ENCODE results near the gene OXSR1.

Gene OXSR1

GRCh38 chr3:38169027-38169317 lies 3.6 kb downstream of the OXSR1 start:
- no peak for DNase-seq

- DNase-seq: no peak
Measured at GRCh38 chr3:38170722-38171121, 5.4 kb downstream of the OXSR1 start.

GRCh38 chr3:38171622-38172021 lies 6.3 kb downstream of the OXSR1 start:
- no peak for DNase-seq

GRCh38 chr3:38173834-38174418 lies 8.6 kb downstream of the OXSR1 start:
- DNase-seq: no peak

- DNase-seq: no peak
Measured at GRCh38 chr3:38177181-38177580, 11.8 kb downstream of the OXSR1 start.

GRCh38 chr3:38186781-38187180 lies 21.4 kb downstream of the OXSR1 start:
- no peak for DNase-seq

GRCh38 chr3:38190481-38190881 lies 25.1 kb downstream of the OXSR1 start:
- no peak for DNase-seq

- DNase-seq: peak; percentile 14
Measured at GRCh38 chr3:38202931-38203330, 37.6 kb downstream of the OXSR1 start.

GRCh38 chr3:38203690-38204089 lies 38.4 kb downstream of the OXSR1 start:
- no peak for DNase-seq

- DNase-seq: no peak
Measured at GRCh38 chr3:38204599-38205471, 39.5 kb downstream of the OXSR1 start.

- no peak for DNase-seq
Measured at GRCh38 chr3:38205472-38205805, 40.1 kb downstream of the OXSR1 start.

GRCh38 chr3:38207254-38208003 lies 42.1 kb downstream of the OXSR1 start:
- DNase-seq: peak; percentile 30

- no peak for DNase-seq
Measured at GRCh38 chr3:38210141-38210757, 44.9 kb downstream of the OXSR1 start.

- no peak for DNase-seq
Measured at GRCh38 chr3:38212141-38212540, 46.8 kb downstream of the OXSR1 start.

GRCh38 chr3:38214560-38214959 lies 49.2 kb downstream of the OXSR1 start:
- no peak for DNase-seq

GRCh38 chr3:38219609-38220197 lies 54.4 kb downstream of the OXSR1 start:
- DNase-seq: no peak

- no peak for DNase-seq
Measured at GRCh38 chr3:38221005-38221404, 55.7 kb downstream of the OXSR1 start.

GRCh38 chr3:38222032-38222634 lies 56.8 kb downstream of the OXSR1 start:
- no peak for DNase-seq

GRCh38 chr3:38224357-38224756 lies 59.0 kb downstream of the OXSR1 start:
- no peak for DNase-seq

GRCh38 chr3:38226273-38226672 lies 60.9 kb downstream of the OXSR1 start:
- DNase-seq: no peak

- DNase-seq: peak; percentile 64
Measured at GRCh38 chr3:38227989-38228388, 62.7 kb downstream of the OXSR1 start.

GRCh38 chr3:38229036-38229435 lies 63.7 kb downstream of the OXSR1 start:
- peak; percentile 79 for DNase-seq

GRCh38 chr3:38232701-38233100 lies 67.4 kb downstream of the OXSR1 start:
- peak; percentile 81 for DNase-seq

All from MV-4-11 (cell line).